NCI-H2081 (cell line): ENCODE results near the gene IL1RN.
A peak's percentile ranks its signal among the peaks of the same experiment; 100 is the strongest.

Experiments
- DNase-seq, 2 experiments: peaks; one replicate each; lab custom pipeline; 2025; lab: John Stamatoyannopoulos, UW

The IL1RN gene

GRCh38 chr2:113157118-113157896 lies 29.9 kb downstream of the IL1RN start:
- DNase-seq, result peak; percentile 59 to 75

- no peak for DNase-seq
These were observed 30.7 kb downstream of the IL1RN start for GRCh38 chr2:113157897-113158753.

DNA sequence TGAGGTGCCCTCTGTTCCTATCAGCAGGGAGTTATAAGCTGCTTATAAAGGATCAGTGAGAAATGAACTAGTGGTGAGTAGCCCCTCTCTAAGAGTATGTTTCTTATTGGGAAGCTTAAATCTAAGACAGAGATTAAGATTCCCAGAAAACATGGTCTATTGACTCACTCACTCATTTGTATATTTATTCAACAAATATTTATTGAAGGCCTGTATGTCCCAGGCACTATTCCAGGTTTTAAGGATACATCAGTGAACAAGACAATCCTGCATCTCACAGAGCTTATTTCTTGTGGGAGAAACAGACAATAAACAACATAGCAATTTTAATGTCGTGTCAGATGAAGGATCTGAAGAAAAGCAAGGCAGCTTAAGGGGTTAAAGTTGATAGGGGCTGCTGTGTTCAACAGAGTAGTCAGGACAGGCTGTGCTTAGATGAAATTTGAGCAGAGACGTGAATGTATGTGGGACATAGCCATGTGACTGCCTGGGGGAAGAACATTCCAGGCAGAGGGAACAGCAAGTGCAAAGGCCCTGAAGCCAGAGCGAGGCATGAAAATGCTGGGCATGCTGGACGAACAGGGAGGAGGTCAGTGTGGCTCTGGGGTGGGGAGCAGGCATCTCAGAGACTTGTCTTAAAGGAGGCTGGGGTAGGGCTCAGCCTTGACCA lies 31.6 kb downstream of the IL1RN start:
- DNase-seq, result no peak

DNA sequence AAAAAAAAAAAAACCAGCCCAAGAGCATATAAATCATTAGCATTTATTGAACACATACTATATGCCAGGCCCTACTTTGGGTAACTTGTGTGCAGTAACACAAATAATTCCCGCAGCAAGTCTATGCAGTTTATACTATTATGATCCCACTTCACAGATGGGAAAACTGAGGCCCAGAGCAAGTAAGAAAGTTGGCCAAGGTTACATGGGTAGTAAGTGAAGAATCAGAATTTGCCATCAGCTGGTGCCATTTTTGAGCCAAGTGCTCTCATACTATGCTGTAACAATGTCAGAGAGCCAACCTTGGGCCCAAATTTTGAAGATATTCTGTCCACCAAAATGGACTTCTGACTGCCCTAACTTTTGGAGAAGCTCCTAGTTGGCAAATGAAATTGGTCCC lies 32.9 kb downstream of the IL1RN start:
- no peak for DNase-seq

GRCh38 chr2:113160962-113161361 lies 33.6 kb downstream of the IL1RN start:
- no peak for DNase-seq

- DNase-seq, result no peak
These were observed 34.8 kb downstream of the IL1RN start for GRCh38 chr2:113162173-113162572.

- no peak for DNase-seq
These were observed 35.5 kb downstream of the IL1RN start for GRCh38 chr2:113162869-113163268.

- DNase-seq, result no peak
These were observed 37.0 kb downstream of the IL1RN start for GRCh38 chr2:113164215-113164929.

- DNase-seq, result no peak
These were observed 37.7 kb downstream of the IL1RN start for GRCh38 chr2:113164930-113165585.

DNA sequence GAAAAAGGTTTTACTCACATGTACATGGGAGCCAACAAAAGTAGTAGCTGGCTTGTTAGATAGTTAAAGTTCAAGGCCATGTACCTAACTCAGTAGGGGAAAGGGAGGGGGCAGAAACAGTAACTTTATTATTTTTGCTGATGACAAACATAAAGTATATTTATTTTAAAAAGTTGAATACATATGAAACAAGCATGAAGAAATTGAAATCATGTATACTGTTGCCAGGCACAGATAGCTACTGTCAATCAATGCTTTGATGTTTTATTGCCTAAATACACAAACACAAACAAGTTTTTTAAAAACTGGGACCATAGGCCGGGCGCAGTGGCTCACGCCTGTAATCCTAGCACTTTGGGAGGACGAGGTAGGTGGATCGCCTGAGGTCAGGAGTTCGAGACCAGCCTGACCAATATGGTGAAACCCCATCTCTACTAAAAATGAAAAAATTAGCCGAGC lies 38.8 kb downstream of the IL1RN start:
- no peak for DNase-seq

DNA sequence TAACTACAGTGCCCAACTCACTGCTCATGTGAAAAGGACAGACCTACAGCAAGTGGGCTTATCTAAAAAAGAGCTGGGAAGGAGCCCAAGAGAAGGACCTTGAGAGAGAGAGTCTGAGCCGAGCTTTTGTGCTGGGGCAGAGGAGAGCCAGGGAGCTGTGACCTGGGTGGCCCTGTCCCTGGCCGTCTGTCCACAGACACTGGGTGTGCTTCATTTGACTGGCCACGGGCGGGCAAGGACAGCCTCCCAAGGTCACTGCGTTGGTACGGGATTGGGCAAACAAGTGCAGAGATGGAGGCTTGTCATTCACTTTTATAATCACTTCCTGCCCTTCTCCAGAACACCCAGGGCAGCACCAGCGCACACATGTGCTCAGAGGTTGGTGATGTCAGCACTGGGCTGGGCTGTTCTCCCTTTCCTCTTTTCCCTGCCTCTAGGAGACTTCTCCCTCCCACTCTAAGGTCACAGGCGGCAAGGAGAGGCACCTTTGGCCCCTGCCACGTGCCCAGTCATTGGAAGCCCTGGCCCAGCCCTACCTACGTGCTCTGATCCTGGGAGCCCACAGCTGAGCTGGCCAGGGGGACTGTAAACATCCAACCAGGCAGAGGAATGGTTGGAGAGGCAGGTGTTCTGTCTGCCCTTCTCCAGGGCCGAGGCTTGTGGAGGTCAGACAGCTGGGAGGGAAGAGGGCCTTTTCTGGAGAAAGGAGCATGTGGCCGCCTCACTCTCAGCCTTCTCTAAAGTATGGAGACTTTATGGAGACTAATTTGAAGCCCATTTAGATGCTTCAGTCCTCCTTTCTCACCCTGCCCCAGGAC lies 39.9 kb downstream of the IL1RN start:
- DNase-seq, result no peak

- no peak for DNase-seq
These were observed 40.6 kb downstream of the IL1RN start for GRCh38 chr2:113167962-113168340.

DNA sequence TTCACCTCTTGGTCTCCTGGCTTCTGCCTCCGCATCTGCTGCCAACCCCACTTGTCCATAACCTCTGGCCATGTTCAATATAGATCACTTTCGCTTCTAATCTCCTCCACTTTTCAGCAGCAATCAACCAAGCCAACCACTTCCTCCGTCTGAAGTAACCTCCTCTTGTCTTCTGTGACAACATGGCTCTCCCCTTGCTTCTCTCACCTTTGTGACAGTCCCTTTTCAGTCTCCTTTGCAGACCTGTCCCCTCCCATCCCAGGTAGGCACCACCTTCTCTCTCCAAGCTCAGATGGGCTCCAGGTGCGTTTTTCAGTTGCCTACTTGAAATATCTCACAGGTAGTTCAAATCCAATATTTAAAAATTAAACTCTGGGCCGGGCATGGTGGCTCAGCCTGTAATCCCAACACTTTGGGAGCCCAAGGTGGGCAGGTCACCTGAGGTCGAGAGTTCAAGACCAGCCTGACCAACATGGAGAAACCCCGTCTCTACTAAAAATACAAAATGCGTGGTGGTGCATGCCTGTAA lies 41.7 kb downstream of the IL1RN start:
- DNase-seq, result no peak

DNA sequence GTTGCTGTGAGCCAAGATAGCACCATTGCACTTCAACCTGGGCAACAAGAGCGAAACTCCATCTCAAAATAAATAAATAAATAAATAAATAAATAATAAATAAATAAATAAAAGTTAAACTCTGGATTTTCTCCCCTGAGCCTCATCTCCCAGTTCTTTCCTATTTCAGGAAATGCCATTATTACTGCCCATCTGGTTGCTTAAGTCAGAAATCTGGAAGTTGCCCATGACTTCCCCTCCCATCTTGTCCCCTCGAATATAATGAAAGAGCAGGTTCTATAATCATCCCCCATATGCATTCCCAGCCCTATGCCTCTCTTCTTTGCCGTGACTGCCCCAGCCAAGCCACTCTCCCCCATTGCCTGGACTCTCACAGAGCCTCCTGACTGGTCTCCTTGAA lies 42.2 kb downstream of the IL1RN start:
- no peak for DNase-seq

DNA sequence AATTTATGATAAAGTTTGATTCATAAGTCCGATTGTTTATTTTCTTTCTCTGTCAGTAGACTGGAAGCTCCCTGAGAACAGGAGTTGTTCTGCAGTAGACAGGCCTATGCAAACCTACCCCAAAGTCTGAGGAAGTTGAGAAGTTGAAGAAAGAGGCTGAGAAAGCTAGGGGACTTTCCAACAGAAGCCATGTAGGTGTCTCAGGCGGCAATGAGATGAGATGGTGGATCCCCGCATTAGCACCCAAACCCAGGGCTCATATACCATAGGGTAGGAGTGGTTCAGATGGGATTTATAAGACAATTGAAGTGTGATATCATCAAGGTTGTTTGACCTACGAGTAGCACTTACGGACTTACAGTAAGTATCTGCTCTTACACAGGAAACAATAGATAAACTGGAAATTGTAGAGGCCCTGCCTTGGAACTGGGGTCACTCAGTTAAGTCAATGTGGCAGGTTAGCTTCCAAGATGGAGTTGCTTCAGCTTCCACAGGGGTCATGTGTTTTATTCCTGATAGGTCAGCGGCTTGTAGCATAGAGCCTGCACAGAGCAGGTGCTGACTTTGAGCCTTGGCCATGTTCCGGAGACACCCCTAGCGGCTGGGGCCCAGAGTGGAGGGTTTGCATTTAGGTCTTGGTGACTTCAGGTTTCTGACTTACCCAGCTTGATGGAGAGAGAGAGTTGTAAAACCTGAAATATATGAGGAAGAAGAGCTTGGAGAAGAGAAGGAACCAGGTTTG lies 44.1 kb downstream of the IL1RN start:
- DNase-seq, result no peak

DNA sequence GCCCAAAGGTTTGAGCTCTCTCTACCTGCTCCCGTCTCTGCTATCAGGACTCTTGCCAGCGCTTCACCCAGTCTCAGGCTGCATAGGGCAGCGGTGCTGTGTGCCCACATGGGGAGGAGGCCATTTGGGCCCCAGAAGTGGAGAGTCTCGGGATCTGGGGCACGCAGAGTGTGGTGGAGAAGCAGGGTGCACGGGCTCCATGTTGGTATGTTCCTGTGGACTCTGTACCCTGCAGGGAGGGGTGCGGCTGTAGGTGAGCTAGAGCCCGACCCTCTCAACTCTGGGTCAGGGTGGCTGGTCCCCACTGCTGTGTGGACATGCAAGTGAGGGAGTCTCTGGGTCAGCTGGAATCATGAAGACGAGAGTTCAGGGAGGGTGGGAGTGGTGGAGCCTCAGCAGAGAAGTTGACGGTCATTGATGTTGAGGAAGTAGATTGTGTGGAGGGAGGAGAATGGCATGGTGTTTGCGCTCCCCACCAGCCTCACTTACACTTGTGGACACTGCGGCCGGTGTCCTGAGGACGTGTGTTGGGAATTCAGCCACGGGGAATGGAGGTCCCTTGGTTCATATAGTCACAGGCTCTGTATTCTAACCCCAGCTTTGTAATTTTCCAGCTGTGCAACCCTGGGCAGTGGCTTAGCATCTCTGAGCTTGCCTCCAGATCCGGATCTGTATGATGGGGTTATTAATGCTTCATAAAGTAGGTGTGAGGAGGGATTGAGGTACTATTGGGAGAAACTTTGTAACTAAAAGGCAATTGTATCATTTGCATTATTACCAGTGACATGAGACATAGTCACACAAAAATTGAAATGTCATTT lies 45.5 kb downstream of the IL1RN start:
- DNase-seq, result no peak

- no peak for DNase-seq
These were observed 46.4 kb downstream of the IL1RN start, which contains the start of gene PSD4 for GRCh38 chr2:113173542-113174375. PSD4 (plus strand) TSS chr2:113173971; CDS start chr2:113182457, 8,486 bp downstream.

DNA sequence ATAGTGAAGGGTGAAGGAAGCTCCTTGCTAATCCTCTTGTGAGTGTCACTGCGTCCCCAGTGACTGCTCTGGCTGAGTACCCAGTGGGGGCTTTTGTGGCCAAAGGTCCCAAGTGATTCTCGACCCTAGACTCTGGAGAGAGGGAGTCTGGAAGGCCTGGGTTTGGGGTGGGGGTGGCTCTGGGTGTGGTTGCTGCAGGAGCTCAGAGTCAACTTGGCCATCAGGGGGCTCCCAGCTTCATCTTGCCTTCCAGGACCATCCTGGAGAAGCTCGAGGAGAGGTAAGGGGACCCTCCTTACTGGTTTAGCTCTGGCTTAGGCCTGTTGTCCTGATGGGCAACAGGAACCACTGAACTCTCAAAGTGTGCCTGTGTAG lies 47.0 kb downstream of the IL1RN start:
- no peak for DNase-seq
